Fibroblast of the aortic adventitia (primary cell): ENCODE measurements around the gene ZNF598. TPM values are rescaled to one million over a fixed set of nuclear protein-coding genes. Genes with fewer than 3 reads are reported as not detected.
A peak's percentile ranks its signal among the peaks of the same experiment; 100 is the strongest.
"Not testable (repeated sequence)": the region's sequence is repeated elsewhere in the genome, so short reads cannot be mapped to it uniquely, and the experiment has no call there.

Experiments used
- DNase-seq: peaks from one replicate; pipeline ENCODE4 v3.0.0-alpha.2; 2010; ENCODE audit warnings: low read depth
- H3K4me3 ChIP-seq: 2 replicates; pipeline ENCODE4 v1.5.1; 2011; ENCODE audit warnings: low read depth, mild to moderate bottlenecking, control low read depth, low read length, moderate library complexity
- CTCF ChIP-seq: IDR thresholded peaks from 2 replicates; pipeline ENCODE4 v1.5.1; 2011; ENCODE audit warnings: mild to moderate bottlenecking, low read length, control low read depth, inconsistent platforms; ENCODE audit not compliant: insufficient read depth
- small RNA-seq: library from RNA; depleted of rRNA; stranded (forward); fragments of <200 nt; gene quantifications from one replicate; pipeline ENCODE3, GENCODE V24; 2012
- total RNA-seq: library from RNA; depleted of rRNA; stranded (reverse); fragments of >200 nt; gene quantifications from 2 replicates; pipeline ENCODE4 v1.2.3, GENCODE V29; 2012; ENCODE audit warnings: low replicate concordance

The ZNF598 gene
- total RNA-seq, 1 donor = 18.8 TPM

- peak overlapping the region; percentile 37 for H3K4me3 ChIP-seq
- no peak for TF ChIP-seq CTCF
- DNase-seq = no peak
Measured at GRCh38 chr16:1958715-1959268, 50.8 kb downstream of the ZNF598 start.

GRCh38 chr16:1958143-1958491 is 51.5 kb downstream of the ZNF598 start:
- not testable (repeated sequence) for H3K4me3 ChIP-seq, DNase-seq

- not testable (repeated sequence) for DNase-seq, H3K4me3 ChIP-seq
Measured at GRCh38 chr16:1957434-1958142, 52.0 kb downstream of the ZNF598 start.

GRCh38 chr16:1953734-1954133 is 55.9 kb downstream of the ZNF598 start:
- TF ChIP-seq CTCF = no peak

GRCh38 chr16:1950559-1950958 is 59.1 kb downstream of the ZNF598 start:
- no peak for TF ChIP-seq CTCF
- no peak overlapping the region for H3K4me3 ChIP-seq
- no peak for DNase-seq

More at GRCh38 chr16:1953734-1954133, 55.9 kb downstream of the ZNF598 start:
- H3K4me3 ChIP-seq = no peak overlapping the region
- no peak for DNase-seq

- TF ChIP-seq CTCF = no peak
- H3K4me3 ChIP-seq = no peak overlapping the region
- DNase-seq = no peak
Measured at GRCh38 chr16:1950047-1950446, 59.6 kb downstream of the ZNF598 start.

GRCh38 chr16:1949507-1949906 is 60.1 kb downstream of the ZNF598 start:
- TF ChIP-seq CTCF = no peak
- no peak overlapping the region for H3K4me3 ChIP-seq
- DNase-seq = no peak

Small RNAs within 50 kb of the gene (small RNA-seq; reads per million reads assigned to genes)
- gene AC005363.2 (0.38 reads per million), gene RN7SL219P (not detected), gene SNORA10 (not detected), gene SNORA64 (not detected)

Other genes starting within 250 kb of the ZNF598 start
- 27.1 and 30.3 TPM in 2 replicates for gene NME3, start 238.3 kb downstream of the ZNF598 start, total RNA-seq
- 8.4 and 13.5 TPM in 2 replicates for gene EME2, start 237.0 kb downstream of the ZNF598 start, total RNA-seq
- 50.9 and 59.8 TPM in 2 replicates for gene MRPS34, start 236.7 kb downstream of the ZNF598 start, total RNA-seq
- gene SPSB3, start 227.2 kb downstream of the ZNF598 start, total RNA-seq = 21.6 and 34.8 TPM in 2 replicates
- gene NUBP2, start 226.9 kb downstream of the ZNF598 start, total RNA-seq = 21.8 and 44.6 TPM in 2 replicates
- 0.16 and 0.27 TPM in 2 replicates for gene IGFALS, start 216.1 kb downstream of the ZNF598 start, total RNA-seq
- 12.1 and 21.9 TPM in 2 replicates for gene HAGH, start 183.0 kb downstream of the ZNF598 start, total RNA-seq
- gene FAHD1, start 182.6 kb downstream of the ZNF598 start, total RNA-seq = 36.7 and 204 TPM in 2 replicates
- 0.09 TPM in 1 of 2 replicates, not detected in the other for gene MEIOB, start 137.7 kb downstream of the ZNF598 start, total RNA-seq
- gene HS3ST6, start 91.4 kb downstream of the ZNF598 start, total RNA-seq = not detected in 2 replicates
- gene MSRB1, start 66.6 kb downstream of the ZNF598 start, total RNA-seq = 6.4 and 14.3 TPM in 2 replicates
- not detected in 2 replicates for gene RPL3L, start 55.1 kb downstream of the ZNF598 start, total RNA-seq
- gene NDUFB10, start 50.3 kb downstream of the ZNF598 start, total RNA-seq = 56.1 and 105 TPM in 2 replicates
- 1,645 and 1,942 TPM in 2 replicates for gene RPS2, start 45.0 kb downstream of the ZNF598 start, total RNA-seq
- not detected in 2 replicates for gene RNF151, start 43.0 kb downstream of the ZNF598 start, total RNA-seq
- gene TBL3, start 37.8 kb downstream of the ZNF598 start, total RNA-seq = 22.7 and 31.8 TPM in 2 replicates
- not detected in 2 replicates for gene NOXO1, start 28.4 kb downstream of the ZNF598 start, total RNA-seq
- gene GFER, start 25.6 kb downstream of the ZNF598 start, total RNA-seq = 8.6 and 10.5 TPM in 2 replicates
- 0.98 and 1.4 TPM in 2 replicates for gene SYNGR3, start 19.9 kb downstream of the ZNF598 start, total RNA-seq
- 0.45 TPM in 1 of 2 replicates, not detected in the other for gene NPW, start 10.0 kb upstream of the ZNF598 start, total RNA-seq
- 11.5 and 26.3 TPM in 2 replicates for gene NHERF2, start 17.1 kb upstream of the ZNF598 start, total RNA-seq
- gene NTHL1, start 38.0 kb upstream of the ZNF598 start, total RNA-seq = 18.8 and 36.1 TPM in 2 replicates
- gene TSC2, start 38.2 kb upstream of the ZNF598 start, total RNA-seq = 58.7 and 145 TPM in 2 replicates
- 118 and 166 TPM in 2 replicates for gene PKD1, start 126.1 kb upstream of the ZNF598 start, total RNA-seq
- 0.27 and 3.6 TPM in 2 replicates for gene RAB26, start 138.8 kb upstream of the ZNF598 start, total RNA-seq
- 64.3 and 91.0 TPM in 2 replicates for gene TRAF7, start 146.0 kb upstream of the ZNF598 start, total RNA-seq
- 0.18 TPM in 1 of 2 replicates, not detected in the other for gene CASKIN1, start 186.8 kb upstream of the ZNF598 start, total RNA-seq
- 27.4 and 30.8 TPM in 2 replicates for gene MLST8, start 195.6 kb upstream of the ZNF598 start, total RNA-seq
- gene BRICD5, start 201.0 kb upstream of the ZNF598 start, total RNA-seq = 0.57 and 2.4 TPM in 2 replicates
- gene PGP, start 205.0 kb upstream of the ZNF598 start, total RNA-seq = 7.6 and 11.3 TPM in 2 replicates
- 18.7 and 41.7 TPM in 2 replicates for gene E4F1, start 213.8 kb upstream of the ZNF598 start, total RNA-seq
- gene DNASE1L2, start 226.6 kb upstream of the ZNF598 start, total RNA-seq = 0.16 and 0.63 TPM in 2 replicates
- 34.9 and 41.1 TPM in 2 replicates for gene ECI1, start 241.8 kb upstream of the ZNF598 start, total RNA-seq